ENCODE measurements around the gene IGSF9.

- TF ChIP-seq EZH2 (IDR thresholded peaks at IDR 0.05; ENCODE audit: low read depth): no peak
- no peak for TF ChIP-seq CTCF (conservative IDR thresholded peaks at IDR 0.05)
Measured at GRCh38 chr1:159955456-159955855, 10.0 kb upstream of the IGSF9 start.

All from PC-9 (cell line).